Measurements from ENCODE around the gene LLPH.

DNA sequence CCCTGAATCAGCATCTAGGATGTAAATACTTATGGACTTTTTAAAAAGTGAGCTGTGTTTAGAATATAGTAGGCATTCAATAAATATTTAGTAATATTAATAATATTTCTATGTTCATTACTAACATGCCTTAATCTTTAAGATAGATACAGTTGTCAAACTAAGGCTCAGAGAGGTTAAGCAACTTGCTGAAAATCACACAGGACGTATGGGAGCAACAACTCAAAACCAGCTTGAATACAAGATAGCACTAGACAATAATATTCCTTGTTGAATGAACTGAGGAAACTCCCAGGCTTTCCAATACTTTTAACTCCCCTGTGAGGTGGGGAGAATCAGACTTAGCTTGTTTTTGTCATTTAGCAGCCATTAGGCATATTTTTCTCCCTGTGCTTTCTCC is 45.3 kb downstream of the LLPH start:
- no peak for TF ChIP-seq GATA2 (IDR thresholded peaks at IDR 0.05; ENCODE audit: low read depth, low read length)
- no peak for TF ChIP-seq GATA3 (IDR thresholded peaks at IDR 0.05; ENCODE audit: low read depth, low read length)

Data from SH-SY5Y (cell line).